ENCODE measurements around the gene TPST1. TPM values are rescaled to one million over a fixed set of nuclear protein-coding genes. Genes with fewer than 3 reads are reported as not detected.

TPST1 gene
- total RNA-seq, 1 donor from 2014 or later, result 6.5 TPM

DNA sequence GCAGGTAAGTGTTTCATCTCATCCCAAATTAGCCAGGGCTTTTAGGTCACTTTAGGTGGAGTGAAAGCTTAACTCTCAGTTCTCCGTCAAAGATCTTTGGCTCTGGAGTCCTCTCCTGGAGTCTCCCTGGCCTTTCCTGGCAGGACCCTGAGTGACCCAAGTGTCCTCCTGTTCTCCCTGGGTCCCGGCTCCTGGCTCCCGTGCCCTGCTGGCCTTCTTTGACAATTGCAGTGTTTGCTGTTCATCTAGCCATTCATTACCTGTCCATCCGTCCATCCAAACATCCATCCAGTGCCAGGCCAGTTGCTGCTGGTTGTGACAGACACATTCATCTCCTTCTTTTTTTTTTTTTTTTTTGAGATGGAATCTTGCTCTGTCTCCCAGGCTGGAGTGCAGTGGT, 6.2 kb upstream of the TPST1 start:
- intact Hi-C loops (cut with micrococcal nuclease), result no loop called here
- no peak for DNase-seq
- CTCF ChIA-PET, result no interaction called here
- Mint-ChIP-seq H3K27ac (no peak overlapping the region), H3K4me1 (peaks cover 5% of the 10 kb centered on the region), H3K36me3 (ENCODE audit: low read depth) (no peaks in the 10 kb centered on the region), H3K27me3 (peaks cover 17% of the 10 kb centered on the region), H3K4me3 (no peak overlapping the region), H3K9me3 (no peaks in the 10 kb centered on the region)
- ATAC-seq (ENCODE audit: low read depth), result no peak
- POLR2A ChIA-PET, result no interaction called here
- no peak for TF ChIP-seq CTCF (IDR thresholded peaks at IDR 0.05)

- ChIA-PET CTCF (no interaction called here), POLR2A (no interaction called here)
- peaks cover 17% of the 10 kb centered on the region for H3K27me3 Mint-ChIP-seq
- peaks cover 29% of the 10 kb centered on the region for H3K4me1 Mint-ChIP-seq
- no peak overlapping the region for H3K4me3 Mint-ChIP-seq
- intact Hi-C loops (cut with micrococcal nuclease), result loop anchor here (5.0 to 10.0 kb wide), 3 partner anchors 642 to 1102 kb away; partner anchors contain the start of genes SBDS and TYW1
- H3K36me3 Mint-ChIP-seq (ENCODE audit: low read depth), result peaks cover 3% of the 10 kb centered on the region
- ATAC-seq (ENCODE audit: low read depth) (no peak), DNase-seq (no peak)
- H3K27ac Mint-ChIP-seq, result no peak overlapping the region
- H3K9me3 Mint-ChIP-seq, result no peaks in the 10 kb centered on the region
- no peak for TF ChIP-seq CTCF (IDR thresholded peaks at IDR 0.05)
Observed at GRCh38 chr7:66202441-66202840, 2.7 kb upstream of the TPST1 start.

GRCh38 chr7:66205741-66206090, 582 bp downstream of the TPST1 start:
- no peak for TF ChIP-seq CTCF (IDR thresholded peaks at IDR 0.05)
- peaks cover 3% of the 10 kb centered on the region for H3K36me3 Mint-ChIP-seq (ENCODE audit: low read depth)
- DNase-seq, result no peak
- ChIA-PET POLR2A (interaction anchor here (0.6 to 3.1 kb wide), 5 partner anchors 91 to 789 kb away, joined by 4 to 17 read pairs (median 9); partner anchors contain the start of gene CRCP), CTCF (no interaction called here)
- no peaks in the 10 kb centered on the region for H3K9me3 Mint-ChIP-seq
- peak overlapping the region; percentile 85 for H3K27ac Mint-ChIP-seq
- peaks cover 9% of the 10 kb centered on the region for H3K27me3 Mint-ChIP-seq
- peaks cover 44% of the 10 kb centered on the region for H3K4me1 Mint-ChIP-seq
- ATAC-seq (ENCODE audit: low read depth), result no peak
- H3K4me3 Mint-ChIP-seq, result peak overlapping the region; percentile 94
- intact Hi-C loops (cut with micrococcal nuclease), result loop anchor here (1.0 to 10.0 kb wide), 9 partner anchors 91 to 1898 kb away; partner anchors contain the start of genes CRCP, GUSB and VKORC1L1

- POLR2A ChIA-PET, result interaction anchor here (0.6 to 3.1 kb wide), 4 partner anchors 91 to 789 kb away, joined by 4 to 17 read pairs (median 10); partner anchors contain the start of gene CRCP
- H3K27me3 Mint-ChIP-seq, result peaks cover 5% of the 10 kb centered on the region
- H3K36me3 Mint-ChIP-seq (ENCODE audit: low read depth), result peaks cover 3% of the 10 kb centered on the region
- peak overlapping the region; percentile 85 for H3K27ac Mint-ChIP-seq
- no peaks in the 10 kb centered on the region for H3K9me3 Mint-ChIP-seq
- H3K4me3 Mint-ChIP-seq, result peak overlapping the region; percentile 94
- peaks cover 44% of the 10 kb centered on the region for H3K4me1 Mint-ChIP-seq
- no peak for TF ChIP-seq CTCF (IDR thresholded peaks at IDR 0.05)
- ATAC-seq (ENCODE audit: low read depth) (no peak), DNase-seq (no peak)
- CTCF ChIA-PET, result no interaction called here
- intact Hi-C loops (cut with micrococcal nuclease), result loop anchor here (5.0 to 10.0 kb wide), 4 partner anchors 334 to 1899 kb away; partner anchors contain the start of gene VKORC1L1
Observed at GRCh38 chr7:66206119-66206933, 1.2 kb downstream of the TPST1 start.

DNA sequence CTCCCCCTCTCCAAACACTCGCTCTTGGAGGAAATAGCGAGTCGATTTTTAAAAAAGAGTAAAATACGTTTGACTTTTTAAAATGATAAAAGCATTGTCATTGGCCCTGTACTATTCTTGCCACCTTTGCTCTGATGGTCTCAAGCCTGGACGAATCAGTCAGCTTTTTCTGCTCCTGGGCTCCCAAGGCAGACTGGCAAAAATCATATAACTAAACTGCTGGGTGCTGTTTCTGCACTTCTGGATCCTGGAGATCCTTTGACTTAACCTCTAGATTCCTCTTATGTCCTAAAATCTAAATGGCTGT, 1.8 kb downstream of the TPST1 start:
- no peaks in the 10 kb centered on the region for H3K9me3 Mint-ChIP-seq
- H3K4me3 Mint-ChIP-seq, result peak overlapping the region; percentile 94
- H3K27ac Mint-ChIP-seq, result peak overlapping the region; percentile 33
- DNase-seq, result no peak
- ATAC-seq (ENCODE audit: low read depth), result no peak
- H3K4me1 Mint-ChIP-seq, result peaks cover 44% of the 10 kb centered on the region
- ChIA-PET POLR2A (interaction anchor here (3.1 kb wide), 1 partner anchor 92 kb away, joined by 17 read pairs; the partner anchor contains the start of gene CRCP), CTCF (no interaction called here)
- H3K36me3 Mint-ChIP-seq (ENCODE audit: low read depth), result peaks cover 3% of the 10 kb centered on the region
- TF ChIP-seq CTCF (IDR thresholded peaks at IDR 0.05), result no peak
- intact Hi-C loops (cut with micrococcal nuclease), result loop anchor here (5.0 to 10.0 kb wide), 4 partner anchors 335 to 1900 kb away; partner anchors contain the start of gene VKORC1L1
- H3K27me3 Mint-ChIP-seq, result peaks cover 5% of the 10 kb centered on the region

All from activated B cell treated with CpG ODN at 0.5 μM for 24 hours (primary cell).